ENCODE results near the gene ZNF470. TPM values are rescaled to one million over a fixed set of nuclear protein-coding genes. Genes with fewer than 3 reads are reported as not detected.

ZNF470 gene
- total RNA-seq, result 1 to 10 TPM; 4.2 to 5.8 TPM
- polyA plus RNA-seq (ENCODE audit: insufficient read length in 6 of 6), result 1 to 10 TPM; 7.9 to 8.8 (median 8.5) TPM
- long read RNA-seq, donor 1, full-length matches to known transcripts, result 2 of 2 reads
- long read RNA-seq, donor 1, partial matches to known transcripts, result 0 of 2 reads
- long read RNA-seq, donor 1, other reads (novel, unspliced or antisense), result 0 of 2 reads
- long read RNA-seq, donor 2, full-length matches to known transcripts, result 6 of 6 reads
- long read RNA-seq, donor 2, partial matches to known transcripts, result 0 of 6 reads
- long read RNA-seq, donor 2, other reads (novel, unspliced or antisense), result 0 of 6 reads
- long read RNA-seq, donor 3, full-length matches to known transcripts, result 5 of 5 reads
- long read RNA-seq, donor 3, partial matches to known transcripts, result 0 of 5 reads
- long read RNA-seq, donor 3, other reads (novel, unspliced or antisense), result 0 of 5 reads
- long read RNA-seq, donor 4, result 0 reads
- long read RNA-seq, donor 5, full-length matches to known transcripts, result 1 of 1 reads
- long read RNA-seq, donor 5, partial matches to known transcripts, result 0 of 1 reads
- long read RNA-seq, donor 5, other reads (novel, unspliced or antisense), result 0 of 1 reads
- long read RNA-seq, donor 6, full-length matches to known transcripts, result 4 of 4 reads
- long read RNA-seq, donor 6, partial matches to known transcripts, result 0 of 4 reads
- long read RNA-seq, donor 6, other reads (novel, unspliced or antisense), result 0 of 4 reads
- long read RNA-seq, donor 7, full-length matches to known transcripts, result 4 of 4 reads
- long read RNA-seq, donor 7, partial matches to known transcripts, result 0 of 4 reads
- long read RNA-seq, donor 7, other reads (novel, unspliced or antisense), result 0 of 4 reads
- long read RNA-seq, donor 8, full-length matches to known transcripts, result 4 of 4 reads
- long read RNA-seq, donor 8, partial matches to known transcripts, result 0 of 4 reads
- long read RNA-seq, donor 8, other reads (novel, unspliced or antisense), result 0 of 4 reads
- long read RNA-seq, donor 9, result 0 reads
- long read RNA-seq, donor 10, partial matches to known transcripts, result 0 of 1 reads
- long read RNA-seq, donor 10, other reads (novel, unspliced or antisense), result 1 of 1 reads
- long read RNA-seq, donor 11, result 0 reads
- long read RNA-seq, donor 12, full-length matches to known transcripts, result 2 of 2 reads
- long read RNA-seq, donor 12, partial matches to known transcripts, result 0 of 2 reads
- long read RNA-seq, donor 12, other reads (novel, unspliced or antisense), result 0 of 2 reads

GRCh38 chr19:56567274-56568120 is at the start of gene ZNF470:
TSS of gene ZNF470 (plus strand) at chr19:56567468. CDS start at chr19:56570312, 2,844 bp downstream.
- no peaks in the 10 kb centered on the region for H3K27me3 ChIP-seq
- DNase-seq (peak; percentile 91 to 98 (median 96)), ATAC-seq (peak; percentile 100)
- H3K4me1 ChIP-seq, result peaks cover 0 to 14% of the 10 kb centered on the region in 2 donors
- H3K36me3 ChIP-seq, result peaks cover 0 to 48% of the 10 kb centered on the region in 2 donors
- H3K4me3 ChIP-seq, result peak within 1 kb of the TSS; percentile 86 to 97
- no peak for TF ChIP-seq CTCF (IDR thresholded peaks at IDR 0.05)
- peak within 1 kb of the TSS; percentile 55 to 85 for H3K27ac ChIP-seq
- H3K9me3 ChIP-seq, result peaks cover 3 to 90% of the 10 kb centered on the region in 2 donors
- intact Hi-C loops (cut with DNase I), result no loop called here

DNA sequence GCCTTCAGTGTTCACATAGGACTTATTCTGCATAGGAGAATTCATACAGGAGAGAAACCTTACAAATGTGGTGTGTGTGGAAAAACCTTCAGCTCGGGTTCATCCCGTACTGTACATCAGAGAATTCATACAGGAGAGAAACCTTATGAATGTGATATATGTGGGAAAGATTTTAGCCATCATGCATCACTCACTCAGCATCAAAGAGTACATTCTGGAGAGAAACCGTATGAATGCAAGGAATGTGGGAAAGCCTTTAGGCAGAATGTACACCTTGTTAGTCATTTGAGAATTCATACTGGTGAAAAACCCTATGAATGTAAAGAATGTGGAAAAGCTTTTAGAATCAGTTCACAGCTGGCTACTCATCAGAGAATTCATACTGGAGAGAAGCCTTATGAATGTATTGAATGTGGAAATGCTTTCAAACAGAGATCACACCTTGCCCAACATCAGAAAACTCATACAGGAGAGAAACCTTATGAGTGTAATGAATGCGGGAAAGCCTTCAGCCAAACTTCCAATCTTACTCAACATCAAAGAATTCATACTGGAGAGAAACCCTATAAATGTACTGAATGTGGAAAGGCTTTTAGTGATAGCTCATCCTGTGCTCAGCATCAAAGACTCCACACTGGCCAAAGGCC is 41.9 kb upstream of the ZNF470 start:
- H3K27ac ChIP-seq, result no peak overlapping the region
- DNase-seq, result no peak
- peaks cover 7 to 100% of the 10 kb centered on the region in 2 donors for H3K9me3 ChIP-seq
- intact Hi-C loops (cut with DNase I), result no loop called here
- peaks cover 0 to 50% of the 10 kb centered on the region in 2 donors for H3K36me3 ChIP-seq
- no peaks in the 10 kb centered on the region for H3K4me1 ChIP-seq
- ATAC-seq, result no peak
- no peak for TF ChIP-seq CTCF (IDR thresholded peaks at IDR 0.05)
- no peaks in the 10 kb centered on the region for H3K27me3 ChIP-seq
- no peak overlapping the region for H3K4me3 ChIP-seq

DNA sequence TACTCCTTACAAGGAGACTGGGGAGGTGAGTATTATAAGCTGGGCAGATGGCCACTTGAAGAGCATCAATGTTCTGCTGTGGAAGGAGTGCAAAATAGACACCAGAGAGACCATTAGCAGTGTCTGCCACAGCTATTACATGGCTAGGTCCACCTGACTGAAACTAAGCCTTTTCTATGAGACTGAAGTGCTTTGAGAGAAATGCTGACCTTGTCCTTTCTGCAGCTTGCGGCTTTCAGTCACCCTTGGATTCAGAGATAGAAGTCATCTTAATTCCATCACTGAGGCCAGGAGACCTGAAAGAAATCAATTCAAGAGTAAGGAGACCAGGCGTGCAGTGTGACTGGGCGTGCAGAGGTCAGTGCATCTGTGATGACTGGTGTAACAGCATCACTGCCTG is 29.8 kb upstream of the ZNF470 start:
- intact Hi-C loops (cut with DNase I), result no loop called here
- Histone ChIP-seq H3K27ac (no peak overlapping the region), H3K36me3 (peaks cover 0 to 30% of the 10 kb centered on the region in 2 donors), H3K4me1 (peaks cover 4 to 15% of the 10 kb centered on the region in 2 donors), H3K4me3 (peak overlapping the region in 1 of 2 donors; percentile 59), H3K9me3 (peaks cover 11 to 94% of the 10 kb centered on the region in 2 donors), H3K27me3 (no peaks in the 10 kb centered on the region)
- ATAC-seq (no peak), DNase-seq (no peak)
- TF ChIP-seq CTCF (IDR thresholded peaks at IDR 0.05), result no peak

DNA sequence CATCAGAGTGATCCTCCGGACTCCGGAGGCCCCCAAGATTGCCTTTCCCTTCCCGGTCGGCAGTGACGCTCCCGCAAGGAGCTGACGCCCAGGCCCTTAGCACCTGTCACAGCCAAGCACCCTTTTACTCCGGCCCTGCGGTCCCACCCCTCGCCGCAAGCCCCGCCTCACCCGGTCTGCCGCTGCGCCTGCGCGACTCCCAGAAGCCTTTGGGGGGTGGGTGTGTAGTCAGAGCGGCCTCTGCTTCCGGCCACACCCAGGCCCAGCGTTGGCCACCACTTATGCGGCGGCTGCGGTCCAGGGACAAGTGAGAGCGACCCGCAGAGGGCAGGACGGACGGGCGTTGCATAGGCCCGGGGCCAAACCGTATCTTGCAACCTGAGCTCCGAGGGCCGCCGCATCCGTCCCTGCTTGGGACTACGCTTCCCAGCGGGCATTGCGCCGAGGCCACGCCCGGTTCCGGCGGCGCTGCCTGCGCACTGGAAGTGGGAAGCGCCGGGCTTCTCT is 29.0 kb upstream of the ZNF470 start:
- H3K4me3 ChIP-seq, result peak overlapping the region; percentile 54 to 59
- peaks cover 0 to 39% of the 10 kb centered on the region in 2 donors for H3K36me3 ChIP-seq
- H3K4me1 ChIP-seq, result peaks cover 4 to 15% of the 10 kb centered on the region in 2 donors
- ATAC-seq (peak; percentile 98), DNase-seq (peak; percentile 91 to 96 (median 94))
- TF ChIP-seq CTCF (IDR thresholded peaks at IDR 0.05), result peak in 1 of 2 donors; percentile 31
- H3K27ac ChIP-seq, result peak overlapping the region; percentile 92 to 97
- intact Hi-C loops (cut with DNase I), result no loop called here
- H3K27me3 ChIP-seq, result no peaks in the 10 kb centered on the region
- peaks cover 11 to 94% of the 10 kb centered on the region in 2 donors for H3K9me3 ChIP-seq

Data from left lung (tissue), 14 donors.